Progenitor cell of endocrine pancreas (in vitro differentiated cells): ENCODE data around the gene SP4. TPM values are rescaled to one million over a fixed set of nuclear protein-coding genes. Genes with fewer than 3 reads are reported as not detected.

ENCODE experiments used
- DNase-seq: peaks from one replicate; pipeline ENCODE4 v3.0.0; 2021; ENCODE audit warnings: low spot score; ENCODE audit not compliant: unreplicated experiment
- H3K27ac Mint-ChIP-seq: 2 replicates; pipeline ENCODE4 v1.8.0; 2021; ENCODE audit warnings: mild to moderate bottlenecking, moderate library complexity, mixed read lengths
- H3K27me3 Mint-ChIP-seq: 2 replicates; pipeline ENCODE4 v1.8.0; 2021; ENCODE audit warnings: mixed read lengths
- H3K36me3 Mint-ChIP-seq: 2 replicates; pipeline ENCODE4 v1.8.0; 2022; ENCODE audit warnings: mixed read lengths; ENCODE audit not compliant: insufficient read depth
- H3K4me1 Mint-ChIP-seq: 2 replicates; pipeline ENCODE4 v1.8.0; 2021; ENCODE audit warnings: low read depth, mixed read lengths
- H3K4me3 Mint-ChIP-seq: 2 replicates; pipeline ENCODE4 v1.8.0; 2021; ENCODE audit warnings: low read depth, mild to moderate bottlenecking, moderate library complexity, mixed read lengths
- H3K9me3 Mint-ChIP-seq: 2 replicates; pipeline ENCODE4 v1.8.0; 2021; ENCODE audit warnings: low read depth, mixed read lengths
- CTCF ChIP-seq: fragments of 200-600 bp; sonication (generic); IDR thresholded peaks from one replicate; pipeline ENCODE4 v1.5.0; 2021; ENCODE audit warnings: antibody characterized with exemption, mild to moderate bottlenecking; ENCODE audit not compliant: unreplicated experiment
- total RNA-seq: library from RNA; stranded (reverse); gene quantifications from 2 replicates; pipeline ENCODE4 v1.2.1, GENCODE V29; 2021

The SP4 gene
- total RNA-seq, 1 donor from 2014 or later, result 19.8 TPM

- no peak overlapping the region for H3K27ac Mint-ChIP-seq
- H3K27me3 Mint-ChIP-seq, result no peaks in the 10 kb centered on the region
- no peak for TF ChIP-seq CTCF
- no peaks in the 10 kb centered on the region for H3K9me3 Mint-ChIP-seq
- H3K36me3 Mint-ChIP-seq, result peaks cover 3% of the 10 kb centered on the region
- H3K4me1 Mint-ChIP-seq, result no peaks in the 10 kb centered on the region
- no peak for DNase-seq
- H3K4me3 Mint-ChIP-seq, result no peak overlapping the region
These were observed 42.0 kb downstream of the SP4 start for GRCh38 chr7:21469894-21470293.

DNA sequence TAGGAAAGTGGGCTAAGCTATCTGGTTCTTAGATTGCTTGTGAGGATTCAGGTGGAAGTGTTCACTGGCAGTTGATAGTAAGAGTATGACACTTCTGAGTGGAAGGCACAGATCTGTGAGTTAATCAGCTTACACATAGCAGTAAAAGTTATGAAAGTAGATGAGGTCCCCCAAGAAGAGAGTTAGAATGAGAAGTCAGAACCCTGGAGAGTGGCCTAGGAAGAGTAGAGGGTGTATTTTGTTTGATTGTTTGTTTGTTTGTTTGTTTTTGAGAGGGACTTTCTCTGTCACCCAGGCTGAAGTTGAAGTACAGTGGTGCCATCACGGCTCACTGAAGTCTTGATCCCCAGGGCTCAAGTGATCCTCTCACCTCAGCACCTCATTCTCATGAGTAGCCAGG is 44.1 kb downstream of the SP4 start:
- no peaks in the 10 kb centered on the region for H3K9me3 Mint-ChIP-seq
- H3K4me1 Mint-ChIP-seq, result no peaks in the 10 kb centered on the region
- DNase-seq, result no peak
- H3K36me3 Mint-ChIP-seq, result peaks cover 3% of the 10 kb centered on the region
- TF ChIP-seq CTCF, result no peak
- no peak overlapping the region for H3K4me3 Mint-ChIP-seq
- H3K27me3 Mint-ChIP-seq, result no peaks in the 10 kb centered on the region
- no peak overlapping the region for H3K27ac Mint-ChIP-seq

- Mint-ChIP-seq H3K4me1 (peaks cover 1% of the 10 kb centered on the region), H3K36me3 (peaks cover 24% of the 10 kb centered on the region), H3K27ac (no peak overlapping the region), H3K4me3 (no peak overlapping the region), H3K9me3 (no peaks in the 10 kb centered on the region), H3K27me3 (no peaks in the 10 kb centered on the region)
- DNase-seq, result no peak
- TF ChIP-seq CTCF, result no peak
These were observed 48.5 kb downstream of the SP4 start for GRCh38 chr7:21476429-21476828.

DNA sequence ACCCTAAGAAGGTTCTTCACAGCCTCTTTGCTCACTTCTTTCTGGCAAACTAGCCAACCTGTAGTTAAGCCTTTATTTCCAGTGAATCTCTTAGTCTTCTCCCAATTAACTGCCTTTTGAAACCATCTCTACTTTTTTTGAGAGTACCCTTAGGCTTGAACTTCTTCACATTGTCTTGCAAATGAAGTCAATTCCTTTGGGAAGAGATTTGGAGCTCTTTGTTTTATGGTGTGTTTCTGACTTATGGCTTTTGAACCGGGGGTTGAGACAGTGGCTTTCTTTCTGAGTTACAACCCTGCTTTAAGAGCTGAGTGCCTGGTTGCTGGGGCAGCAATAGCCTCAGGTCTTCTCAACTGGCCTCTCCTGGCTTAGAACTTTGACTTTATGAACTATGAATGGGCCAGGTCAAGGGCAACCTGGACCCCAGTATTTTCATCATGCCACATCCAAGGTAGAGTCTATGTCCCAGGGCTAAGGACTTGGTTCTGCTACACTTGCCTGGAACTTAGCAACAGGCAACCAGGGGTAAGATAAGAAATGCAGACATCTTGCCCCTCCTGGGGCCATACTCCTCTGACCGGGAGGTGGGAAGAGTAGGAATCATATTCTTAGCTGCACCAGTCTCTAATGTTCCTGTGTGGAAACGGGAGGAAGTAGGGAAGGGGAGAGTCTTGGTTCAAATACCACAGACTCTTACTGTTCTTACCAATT is 53.0 kb downstream of the SP4 start:
- Mint-ChIP-seq H3K4me3 (no peak overlapping the region), H3K4me1 (peaks cover 9% of the 10 kb centered on the region), H3K36me3 (peaks cover 33% of the 10 kb centered on the region), H3K27me3 (no peaks in the 10 kb centered on the region), H3K27ac (no peak overlapping the region), H3K9me3 (no peaks in the 10 kb centered on the region)
- no peak for DNase-seq
- no peak for TF ChIP-seq CTCF

DNA sequence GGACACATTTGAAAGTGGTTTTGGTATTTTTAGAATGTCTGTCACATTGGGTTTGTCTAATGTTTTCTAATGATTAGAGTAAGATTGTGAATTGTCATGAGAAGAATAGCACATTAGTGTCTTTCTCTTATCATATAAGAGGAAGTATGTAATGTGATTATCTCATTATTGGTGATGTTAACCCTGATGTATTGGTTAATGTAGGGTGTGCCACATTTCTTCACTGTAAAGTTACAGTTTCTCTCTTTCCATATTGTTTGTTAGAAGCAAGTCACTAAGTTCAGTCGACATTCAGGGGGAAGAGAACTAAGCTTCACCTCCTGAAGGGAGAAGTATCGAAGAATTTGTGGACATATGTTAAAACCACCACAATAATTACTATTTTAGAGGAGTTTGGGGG is 58.6 kb downstream of the SP4 start:
- Mint-ChIP-seq H3K36me3 (peaks cover 29% of the 10 kb centered on the region), H3K4me3 (no peak overlapping the region), H3K27me3 (no peaks in the 10 kb centered on the region), H3K27ac (no peak overlapping the region), H3K4me1 (peaks cover 13% of the 10 kb centered on the region), H3K9me3 (peaks cover 12% of the 10 kb centered on the region)
- no peak for DNase-seq
- no peak for TF ChIP-seq CTCF
